Activated T-helper 1 cell treated with Interleukin-2 at 50 U/mL for 16 hours (primary cell): ENCODE measurements around the gene GGNBP2.

ENCODE experiments used
- DNase-seq: peaks from one replicate; pipeline ENCODE4 v3.0.0-alpha.2; 2020; ENCODE audit warnings: low read depth

Gene GGNBP2

GRCh38 chr17:36523113-36523512 is 21.6 kb upstream of the GGNBP2 start:
- no peak for DNase-seq

GRCh38 chr17:36524428-36524876 is 20.3 kb upstream of the GGNBP2 start:
- no peak for DNase-seq

GRCh38 chr17:36525113-36525512 is 19.6 kb upstream of the GGNBP2 start:
- DNase-seq = no peak

GRCh38 chr17:36525888-36526287 is 18.8 kb upstream of the GGNBP2 start:
- no peak for DNase-seq

- DNase-seq = no peak
Measured at GRCh38 chr17:36527621-36528250, 17.0 kb upstream of the GGNBP2 start.

GRCh38 chr17:36529121-36529520 is 15.6 kb upstream of the GGNBP2 start:
- no peak for DNase-seq

GRCh38 chr17:36532435-36532975 is 12.2 kb upstream of the GGNBP2 start:
- DNase-seq = no peak

- DNase-seq = peak; percentile 33
Measured at GRCh38 chr17:36533935-36534839, 10.5 kb upstream of the GGNBP2 start.

GRCh38 chr17:36534840-36535668 is 9.7 kb upstream of the GGNBP2 start, which contains the start of the genes MYO19 and PIGW:
Gene MYO19 (minus strand): TSS chr17:36534868. CDS start chr17:36532538, 2,330 bp downstream.
Gene PIGW (plus strand): TSS chr17:36534987. CDS start chr17:36537102, 2,115 bp downstream.
- DNase-seq = peak; percentile 81

GRCh38 chr17:36535669-36536081 is 9.0 kb upstream of the GGNBP2 start:
- DNase-seq = no peak

GRCh38 chr17:36540696-36541095 is 4.0 kb upstream of the GGNBP2 start:
- DNase-seq = no peak

GRCh38 chr17:36542755-36543154 is 2.0 kb upstream of the GGNBP2 start:
- no peak for DNase-seq

- DNase-seq = no peak
Measured at GRCh38 chr17:36544044-36544306, 744 bp upstream of the GGNBP2 start.

GRCh38 chr17:36545077-36545464 is 352 bp downstream of the GGNBP2 start:
- no peak for DNase-seq

- peak; percentile 95 for DNase-seq
Measured at GRCh38 chr17:36545465-36546417, 1.0 kb downstream of the GGNBP2 start.

GRCh38 chr17:36546418-36547093 is 1.8 kb downstream of the GGNBP2 start:
- DNase-seq = no peak

GRCh38 chr17:36547776-36548175 is 3.1 kb downstream of the GGNBP2 start:
- no peak for DNase-seq

- no peak for DNase-seq
Measured at GRCh38 chr17:36550491-36551417, 6.0 kb downstream of the GGNBP2 start.

- no peak for DNase-seq
Measured at GRCh38 chr17:36553459-36553858, 8.7 kb downstream of the GGNBP2 start.
